Peyer's patch (tissue), 4 donors: ENCODE data around the gene SERPINA3.

ENCODE experiments used
- CTCF ChIP-seq, 6 experiments: fragments of 450-650 bp in 4 of 6; fragments of 200-600 bp in 2 of 6; sonication (generic) in 1 of 6; IDR thresholded peaks; one replicate each; pipeline ENCODE4 v1.5.1; 2017 to 2019; ENCODE audit warnings: antibody characterized with exemption in 6 of 6, mild to moderate bottlenecking in 3 of 6, moderate library complexity in 1 of 6
- POLR2A ChIP-seq, 2 donors: fragments of 450-650 bp; IDR thresholded peaks; one replicate each; pipeline ENCODE4 v1.5.1; 2017; ENCODE audit warnings: antibody characterized with exemption in 2 of 2, mild to moderate bottlenecking in 2 of 2, moderate library complexity in 2 of 2

GRCh38 chr14:94656043-94656442, 43.9 kb downstream of the SERPINA3 start:
- TF ChIP-seq POLR2A (IDR thresholded peaks at IDR 0.05) (no peak), CTCF (IDR thresholded peaks at IDR 0.05) (no peak)
